Measurements from ENCODE around the gene LDHA. TPM values are rescaled to one million over a fixed set of nuclear protein-coding genes. Genes with fewer than 3 reads are reported as not detected.

LDHA gene
- total RNA-seq, 6 experiments from 2014 or later: 227 to 866 (median 656) TPM

DNA sequence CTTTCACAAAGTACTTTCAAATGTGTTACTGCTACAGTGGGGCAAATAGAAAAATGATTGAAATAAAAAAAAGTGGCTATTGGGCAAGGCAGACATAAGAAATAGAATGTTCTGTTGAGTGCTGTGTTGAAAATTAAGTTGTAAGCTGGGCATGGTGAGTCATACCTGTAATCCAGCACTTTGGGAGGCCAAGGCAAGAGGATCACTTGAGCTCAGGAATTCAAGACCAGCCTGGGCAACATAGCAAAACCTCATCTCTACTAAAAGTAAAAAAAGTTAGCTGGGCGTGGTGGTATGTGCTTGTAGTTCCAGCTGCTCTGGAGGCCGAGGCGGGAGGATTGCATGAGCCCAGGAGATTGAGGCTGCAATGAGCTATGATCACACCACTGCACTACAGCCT is 26.9 kb upstream of the LDHA start:
- 97% methylated on average over 3 of the region's 3 CpGs for WGBS (ENCODE audit: insufficient coverage, low coverage, low lambda C conversion rate, missing lambda C conversion rate)
- ATAC-seq: no peak

GRCh38 chr11:18368221-18368620 is 26.1 kb upstream of the LDHA start:
- TF ChIP-seq, protein P1, sequence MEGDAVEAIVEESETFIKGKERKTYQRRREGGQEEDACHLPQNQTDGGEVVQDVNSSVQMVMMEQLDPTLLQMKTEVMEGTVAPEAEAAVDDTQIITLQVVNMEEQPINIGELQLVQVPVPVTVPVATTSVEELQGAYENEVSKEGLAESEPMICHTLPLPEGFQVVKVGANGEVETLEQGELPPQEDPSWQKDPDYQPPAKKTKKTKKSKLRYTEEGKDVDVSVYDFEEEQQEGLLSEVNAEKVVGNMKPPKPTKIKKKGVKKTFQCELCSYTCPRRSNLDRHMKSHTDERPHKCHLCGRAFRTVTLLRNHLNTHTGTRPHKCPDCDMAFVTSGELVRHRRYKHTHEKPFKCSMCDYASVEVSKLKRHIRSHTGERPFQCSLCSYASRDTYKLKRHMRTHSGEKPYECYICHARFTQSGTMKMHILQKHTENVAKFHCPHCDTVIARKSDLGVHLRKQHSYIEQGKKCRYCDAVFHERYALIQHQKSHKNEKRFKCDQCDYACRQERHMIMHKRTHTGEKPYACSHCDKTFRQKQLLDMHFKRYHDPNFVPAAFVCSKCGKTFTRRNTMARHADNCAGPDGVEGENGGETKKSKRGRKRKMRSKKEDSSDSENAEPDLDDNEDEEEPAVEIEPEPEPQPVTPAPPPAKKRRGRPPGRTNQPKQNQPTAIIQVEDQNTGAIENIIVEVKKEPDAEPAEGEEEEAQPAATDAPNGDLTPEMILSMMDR (IDR thresholded peaks at IDR 0.05): no peak
- no peak for TF ChIP-seq POLR2A (IDR thresholded peaks at IDR 0.05)
- intact Hi-C loops (cut with DNase I): no loop called here
- WGBS (ENCODE audit: insufficient coverage, low coverage, low lambda C conversion rate, missing lambda C conversion rate): 81% methylated on average over 2 of the region's 2 CpGs
- Histone ChIP-seq H3K9me3 (no peaks in the 10 kb centered on the region), H3K4me1 (no peaks in the 10 kb centered on the region), H3K27me3 (no peaks in the 10 kb centered on the region), H3K36me3 (peaks cover 0 to 37% (median 18%) of the 10 kb centered on the region in 4 donors), H3K4me3 (no peak overlapping the region), H3K27ac (no peak overlapping the region)
- no peak for ATAC-seq
- DNase-seq: no peak

More for the DNA sequence above, 26.9 kb upstream of the LDHA start:
- intact Hi-C loops (cut with DNase I): no loop called here
- no peak for DNase-seq
- H3K9me3 ChIP-seq: no peaks in the 10 kb centered on the region
- H3K4me1 ChIP-seq: no peaks in the 10 kb centered on the region
- TF ChIP-seq, protein P1 (IDR thresholded peaks at IDR 0.05): no peak
- no peak for TF ChIP-seq POLR2A (IDR thresholded peaks at IDR 0.05)
- peaks cover 0 to 43% (median 23%) of the 10 kb centered on the region in 4 donors for H3K36me3 ChIP-seq
- no peak overlapping the region for H3K27ac ChIP-seq
- H3K4me3 ChIP-seq: no peak overlapping the region
- H3K27me3 ChIP-seq: no peaks in the 10 kb centered on the region

GRCh38 chr11:18369398-18369797 is 25.0 kb upstream of the LDHA start:
- intact Hi-C loops (cut with DNase I): no loop called here
- no peaks in the 10 kb centered on the region for H3K27me3 ChIP-seq
- H3K9me3 ChIP-seq: no peaks in the 10 kb centered on the region
- DNase-seq (no peak), ATAC-seq (no peak)
- no peaks in the 10 kb centered on the region for H3K4me1 ChIP-seq
- H3K27ac ChIP-seq: no peak overlapping the region
- H3K36me3 ChIP-seq: peaks cover 0 to 25% (median 12%) of the 10 kb centered on the region in 4 donors
- WGBS (ENCODE audit: insufficient coverage, low coverage, low lambda C conversion rate, missing lambda C conversion rate): 58% methylated on average over 2 of the region's 2 CpGs
- TF ChIP-seq, protein P1 (IDR thresholded peaks at IDR 0.05): no peak
- no peak for TF ChIP-seq POLR2A (IDR thresholded peaks at IDR 0.05)
- no peak overlapping the region for H3K4me3 ChIP-seq

GRCh38 chr11:18371279-18371678 is 23.1 kb upstream of the LDHA start:
- no peak overlapping the region for H3K4me3 ChIP-seq
- no peaks in the 10 kb centered on the region for H3K4me1 ChIP-seq
- WGBS (ENCODE audit: insufficient coverage, low coverage, low lambda C conversion rate, missing lambda C conversion rate): 85% methylated on average over 2 of the region's 2 CpGs
- no peak for ATAC-seq
- H3K27ac ChIP-seq: no peak overlapping the region
- H3K9me3 ChIP-seq: no peaks in the 10 kb centered on the region
- H3K27me3 ChIP-seq: no peaks in the 10 kb centered on the region
- intact Hi-C loops (cut with DNase I): no loop called here
- TF ChIP-seq POLR2A (IDR thresholded peaks at IDR 0.05): no peak
- TF ChIP-seq, protein P1 (IDR thresholded peaks at IDR 0.05): no peak
- no peak for DNase-seq
- H3K36me3 ChIP-seq: peaks cover 0 to 12% (median 4%) of the 10 kb centered on the region in 4 donors

GRCh38 chr11:18372201-18372600 is 22.2 kb upstream of the LDHA start:
- Histone ChIP-seq H3K4me3 (no peak overlapping the region), H3K27me3 (no peaks in the 10 kb centered on the region), H3K9me3 (no peaks in the 10 kb centered on the region), H3K27ac (no peak overlapping the region), H3K36me3 (peaks cover 0 to 3% (median 1%) of the 10 kb centered on the region in 4 donors), H3K4me1 (no peaks in the 10 kb centered on the region)
- no peak for DNase-seq
- no peak for TF ChIP-seq POLR2A (IDR thresholded peaks at IDR 0.05)
- TF ChIP-seq, protein P1 (IDR thresholded peaks at IDR 0.05): no peak
- intact Hi-C loops (cut with DNase I): no loop called here
- no peak for ATAC-seq
- WGBS (ENCODE audit: insufficient coverage, low coverage, low lambda C conversion rate, missing lambda C conversion rate): 63% methylated on average over 1 of the region's 2 CpGs
